Left colon (tissue), 2 donors: ENCODE data around the gene FOXP1. TPM values are rescaled to one million over a fixed set of nuclear protein-coding genes. Genes with fewer than 3 reads are reported as not detected.
A peak's percentile ranks its signal among the peaks of the same experiment; 100 is the strongest.

ENCODE experiments used
- ATAC-seq: fragments of 200-7000 bp; cut with Tn5 transposase; one replicate; pipeline ENCODE4 v1.9.1; 2020; ENCODE audit warnings: mild to moderate bottlenecking, moderate library complexity
- DNase-seq, 2 donors: peaks; one replicate each; pipeline ENCODE4 v3.0.0-alpha.2; 2020
- intact Hi-C, 2 donors: fragments of 100-400 bp; cut with DNase I in 1 of 2; cut with micrococcal nuclease in 1 of 2; formaldehyde crosslinking; loops; one replicate each; pipeline versions ENCODE4 v1.11.2 to v1.14.0; 2022; cut with DNase I, micrococcal nuclease
- total RNA-seq, 2 donors: library from RNA; stranded (reverse); fragmentation: NEBNext Ultra II Directional; extraction: Animal tissue kit (Norgen Biotek cat#: 25700); gene quantifications; one replicate each; pipeline ENCODE4 v1.2.1, GENCODE V29; 2021
- donor health status: DM: no; HTN: no; CAD: no.
- donor health status: DM: yes; HTN: yes; CAD: no.

FOXP1 gene
- total RNA-seq, 2 donors from 2014 or later = 131 to 135 TPM

DNA sequence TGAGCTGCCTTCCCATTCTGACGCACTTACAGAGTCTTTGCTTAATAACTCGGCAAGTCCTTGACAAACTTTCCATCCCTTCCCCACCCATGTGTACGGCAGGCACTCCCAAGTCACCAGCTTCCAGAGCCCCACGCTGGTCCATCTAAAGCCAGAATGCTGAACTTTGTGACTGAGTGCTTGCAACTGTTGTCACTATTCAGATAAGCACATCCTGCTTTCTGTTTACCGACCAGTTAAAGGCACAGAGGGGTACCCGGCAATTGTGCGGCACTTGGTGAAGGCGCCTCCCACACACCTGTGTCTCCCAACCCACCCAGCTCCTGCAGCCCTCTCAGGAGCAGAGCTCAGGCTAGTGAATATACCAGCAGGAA is 430.6 kb downstream of the FOXP1 start:
- DNase-seq (peak; percentile 66 to 77), ATAC-seq (peak; percentile 81)
- intact Hi-C loops = no loop called here

DNA sequence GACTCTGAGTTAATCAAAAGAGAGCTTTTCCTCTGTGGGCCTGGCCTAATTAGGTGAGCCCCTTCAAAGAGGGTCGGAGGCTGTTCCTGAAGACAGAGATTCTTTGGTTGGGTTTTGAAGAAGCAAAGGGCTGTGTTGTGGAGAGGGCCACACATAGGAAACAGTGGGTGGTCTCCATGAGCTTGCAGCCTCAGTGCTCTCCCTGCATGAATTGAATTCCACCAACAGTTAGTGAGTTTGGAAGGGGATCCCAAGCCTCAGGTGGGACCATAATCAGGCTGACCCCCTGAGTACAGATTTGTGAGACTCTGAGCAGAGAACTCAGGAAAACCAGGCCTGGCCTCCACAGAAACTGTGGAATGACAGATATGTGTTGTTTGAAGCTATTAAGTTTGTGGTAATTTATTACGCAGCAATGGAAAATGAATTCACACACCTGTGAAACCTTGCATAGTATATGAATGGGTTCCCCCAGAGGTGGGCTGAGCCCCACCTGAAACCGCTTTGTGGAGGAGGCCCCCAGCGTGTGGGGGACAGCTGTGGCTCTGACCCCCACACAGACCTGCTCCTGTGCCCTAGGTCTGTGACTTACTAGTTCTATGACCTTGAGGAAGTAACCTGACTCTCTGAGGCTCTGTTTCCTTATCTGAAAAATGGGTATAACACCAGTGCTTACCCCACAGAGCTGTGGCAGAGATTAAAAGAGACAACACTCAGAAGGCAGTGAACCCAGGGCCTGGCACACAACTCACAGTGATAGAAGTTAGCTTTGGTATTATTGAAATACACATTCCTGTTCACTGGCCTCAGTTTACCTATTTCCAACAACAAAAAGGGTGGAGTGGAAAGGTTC is 431.3 kb downstream of the FOXP1 start:
- no peak for ATAC-seq
- DNase-seq = no peak
- intact Hi-C loops = no loop called here

DNA sequence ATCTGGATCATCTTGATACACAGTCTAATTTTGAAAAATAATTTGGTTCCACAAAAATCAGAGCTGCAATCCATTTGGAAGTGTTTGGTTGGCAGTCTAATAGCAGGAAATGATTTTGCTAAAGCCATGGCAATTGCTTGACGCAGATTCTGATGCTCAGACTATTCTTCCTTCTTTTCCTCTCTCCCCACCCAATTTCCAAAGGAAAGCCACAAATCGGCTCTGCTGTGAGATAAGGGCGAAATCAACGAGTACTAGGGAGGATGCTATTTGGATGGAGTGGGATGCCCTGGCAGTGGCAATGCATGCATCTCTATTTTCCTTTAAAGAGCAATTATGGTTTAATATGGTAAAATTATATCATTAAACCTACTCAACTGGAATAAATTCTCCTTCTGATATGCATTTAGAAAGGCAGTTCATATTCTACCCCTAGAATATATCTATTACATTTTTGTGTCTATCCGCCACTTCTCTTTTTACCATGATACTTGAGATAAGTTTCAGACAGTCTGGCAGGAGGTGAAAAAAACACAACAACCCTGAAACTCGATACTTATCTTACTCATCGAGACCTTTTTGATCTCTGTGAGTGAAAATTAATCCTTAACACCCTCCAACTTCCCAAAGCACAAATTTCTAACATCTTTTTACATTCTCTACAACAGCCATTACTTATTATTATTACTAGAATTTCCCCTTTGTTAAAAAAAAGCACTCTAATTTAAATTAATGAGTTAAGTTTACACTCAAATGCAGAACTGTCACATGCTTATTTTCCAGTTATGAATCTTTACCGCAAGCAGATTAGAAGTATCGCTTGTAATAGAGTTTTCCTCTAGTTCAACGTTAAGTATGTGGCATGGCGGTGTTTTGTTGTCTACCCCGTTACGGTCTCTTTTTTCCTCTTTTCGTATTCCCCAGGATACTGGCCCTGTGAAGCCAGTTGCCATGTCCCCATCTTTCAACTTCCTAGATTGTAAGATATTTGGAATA is 433.3 kb downstream of the FOXP1 start:
- no peak for ATAC-seq
- intact Hi-C loops = no loop called here
- DNase-seq = no peak

DNA sequence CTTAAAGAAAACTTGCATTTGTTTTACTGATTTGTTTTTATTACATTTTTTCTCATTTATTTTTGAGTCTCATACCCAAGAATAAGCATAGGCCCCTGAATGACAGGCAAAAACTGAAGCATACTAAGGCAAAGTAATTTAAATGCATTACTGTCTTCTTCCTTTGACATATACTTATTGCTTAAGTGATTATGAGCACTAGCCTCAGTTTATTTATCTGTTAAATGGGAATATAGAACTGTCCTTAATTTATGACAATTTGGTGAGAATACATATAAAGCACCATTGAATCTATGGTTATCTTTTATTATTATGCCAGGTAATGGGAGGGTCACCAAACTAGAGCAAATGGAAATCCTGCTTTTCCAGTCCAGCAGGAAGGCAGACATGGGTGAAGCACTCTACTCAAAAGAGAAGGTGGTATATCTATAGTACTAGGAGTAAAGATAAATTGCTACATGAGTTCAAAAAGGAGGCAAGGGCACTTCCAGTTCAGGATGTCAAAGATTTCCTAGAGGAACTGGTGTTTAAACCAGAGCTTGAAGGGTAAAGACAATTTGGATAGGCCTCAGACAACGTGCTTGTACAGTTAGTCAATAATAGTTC is 435.0 kb downstream of the FOXP1 start:
- DNase-seq = no peak
- intact Hi-C loops = no loop called here

DNA sequence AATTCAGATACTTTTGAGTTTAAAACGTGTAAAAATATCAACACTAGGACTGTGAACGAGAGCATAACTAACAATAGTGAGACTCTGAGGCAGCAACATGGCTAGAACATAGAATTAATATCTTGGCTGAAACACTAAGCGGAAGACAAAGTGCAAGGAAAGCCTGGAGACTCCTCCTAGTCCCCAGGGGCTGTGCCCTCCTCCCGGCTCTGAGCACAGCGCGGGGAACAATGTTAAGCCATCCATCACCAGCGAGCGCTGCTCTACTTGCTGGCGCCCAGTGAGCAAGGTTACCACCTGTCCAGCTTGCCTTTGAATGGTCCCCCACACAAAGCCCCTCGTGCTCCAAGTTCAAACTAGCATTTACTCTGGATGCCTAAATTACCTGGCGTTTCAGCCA is 436.9 kb downstream of the FOXP1 start:
- intact Hi-C loops = no loop called here
- no peak for ATAC-seq
- no peak for DNase-seq

More for the DNA sequence above, 435.0 kb downstream of the FOXP1 start:
- ATAC-seq = no peak

DNA sequence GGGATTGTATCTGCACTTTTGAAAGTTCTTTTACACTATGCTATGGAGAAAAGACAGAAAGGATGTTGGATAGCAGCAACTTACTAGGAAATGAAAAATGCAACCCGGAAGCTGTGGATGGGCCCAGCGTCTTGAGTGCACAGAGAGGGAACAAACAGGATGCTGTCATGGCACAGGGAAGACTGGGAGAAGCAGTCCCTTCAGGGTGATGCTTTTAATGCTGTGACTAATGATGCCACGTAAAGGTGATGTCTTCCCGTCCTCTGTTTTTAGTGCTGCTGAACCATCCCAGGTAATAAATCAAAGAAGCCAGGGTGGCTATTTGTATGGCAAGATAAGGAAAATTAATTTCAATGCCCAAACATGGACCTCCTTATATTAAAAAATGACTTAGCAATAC is 437.6 kb downstream of the FOXP1 start:
- no peak for ATAC-seq
- DNase-seq = no peak
- intact Hi-C loops = no loop called here

DNA sequence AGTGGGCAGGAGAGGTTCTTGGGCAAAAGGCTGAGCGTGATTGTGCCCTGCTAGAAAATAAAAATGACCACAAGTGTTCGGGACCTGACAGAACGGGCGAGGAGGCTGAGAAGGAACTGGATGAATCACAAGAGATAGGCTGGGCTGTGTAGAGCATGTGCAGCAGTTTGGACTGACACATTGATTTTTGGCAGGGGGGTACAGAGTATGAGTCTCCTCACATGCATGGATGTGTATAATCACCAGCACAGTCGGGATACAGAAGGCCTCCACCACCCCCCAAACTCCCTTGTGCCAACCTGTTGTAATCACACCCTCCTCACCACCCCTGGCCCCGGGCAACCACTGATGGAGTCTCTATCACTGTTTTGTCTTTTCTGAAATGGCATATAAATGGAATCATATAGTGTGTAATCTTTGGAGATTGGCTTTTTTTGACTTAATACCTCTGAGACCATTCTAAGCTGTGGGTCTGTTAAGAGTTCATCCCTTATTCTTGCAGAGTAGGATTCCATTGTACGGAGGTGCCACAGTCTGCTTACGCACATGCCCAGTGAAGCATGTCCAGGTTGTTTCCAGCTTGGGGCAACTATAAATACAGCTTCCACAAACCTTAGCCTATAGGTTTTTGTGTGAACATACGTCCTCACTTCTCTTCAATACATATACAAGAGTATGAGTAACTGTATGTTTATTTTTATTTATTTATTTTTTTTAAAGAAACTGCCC is 438.8 kb downstream of the FOXP1 start:
- intact Hi-C loops = no loop called here
- DNase-seq (no peak), ATAC-seq (no peak)

DNA sequence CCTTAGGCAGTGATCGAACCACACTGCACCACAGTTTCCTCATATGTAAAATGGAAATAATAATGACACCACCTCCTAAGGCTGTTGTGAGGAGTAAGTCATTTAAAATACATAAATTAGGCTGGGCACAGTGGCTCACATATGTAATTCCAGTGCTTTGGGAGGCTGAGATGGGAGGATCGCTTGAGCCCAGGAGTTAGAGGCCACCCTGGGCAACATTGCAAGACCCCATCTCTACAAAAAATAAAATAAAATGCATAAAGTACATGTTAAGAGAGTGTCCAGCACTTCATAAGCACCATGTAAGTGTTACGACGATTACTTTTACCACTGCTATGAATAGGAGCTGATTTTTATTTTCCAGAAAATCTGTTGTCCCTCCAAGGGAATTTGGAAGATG is 440.0 kb downstream of the FOXP1 start:
- DNase-seq (no peak), ATAC-seq (no peak)
- intact Hi-C loops = no loop called here

DNA sequence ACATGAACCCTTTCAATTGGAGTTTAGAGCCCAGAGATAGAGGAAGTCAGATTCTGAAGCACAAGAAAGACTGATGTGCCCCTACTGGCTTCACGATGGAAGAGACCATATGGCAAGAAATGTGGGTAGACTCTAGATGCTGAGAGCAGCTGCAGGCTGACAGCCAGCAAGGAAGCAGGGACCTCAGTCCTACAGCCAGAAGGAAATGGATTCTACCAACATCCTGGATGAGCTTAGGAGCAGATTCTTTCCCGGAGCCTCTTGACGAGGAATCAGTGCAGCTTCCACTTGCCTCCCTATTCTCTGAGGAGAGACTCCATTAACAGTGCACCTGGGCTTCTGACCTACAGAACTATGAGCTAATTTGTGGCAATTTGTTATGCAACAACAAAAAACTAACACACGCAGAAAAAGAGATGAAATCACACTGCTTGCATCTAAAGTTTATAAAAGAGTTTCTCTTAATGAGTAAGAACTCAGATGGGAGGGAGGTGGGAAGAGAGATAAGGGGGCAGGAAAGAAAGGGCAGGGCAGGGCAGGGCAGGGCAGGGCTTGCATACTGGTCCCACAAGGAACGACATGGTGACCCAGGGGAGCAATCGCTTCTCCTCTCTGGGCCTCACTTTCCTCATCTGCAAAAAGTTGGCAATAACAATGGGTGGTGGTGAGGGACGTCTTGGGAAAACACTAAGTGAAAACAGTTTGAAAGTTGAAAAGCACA is 440.9 kb downstream of the FOXP1 start:
- DNase-seq (no peak), ATAC-seq (peak; percentile 77)
- intact Hi-C loops = no loop called here

DNA sequence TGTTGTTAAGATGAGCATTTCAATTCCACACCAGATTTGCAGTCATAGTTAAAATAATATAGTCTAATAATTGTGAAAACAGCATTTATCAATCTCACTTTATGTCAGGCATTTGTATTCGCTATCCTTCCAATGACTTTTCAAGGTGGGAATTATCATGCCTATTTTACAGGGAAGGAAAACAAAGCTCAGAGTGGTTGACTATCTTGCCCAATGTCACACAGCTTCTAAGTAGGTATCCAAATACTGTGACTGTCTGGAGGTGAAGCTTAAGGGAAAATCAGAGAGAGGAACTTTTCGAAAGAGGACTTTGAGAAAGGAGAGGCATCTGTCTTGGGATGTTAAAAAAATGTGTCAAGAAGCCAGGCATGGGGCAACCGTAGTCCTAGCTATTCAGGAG is 443.1 kb downstream of the FOXP1 start:
- intact Hi-C loops = no loop called here
- no peak for ATAC-seq
- DNase-seq = no peak

DNA sequence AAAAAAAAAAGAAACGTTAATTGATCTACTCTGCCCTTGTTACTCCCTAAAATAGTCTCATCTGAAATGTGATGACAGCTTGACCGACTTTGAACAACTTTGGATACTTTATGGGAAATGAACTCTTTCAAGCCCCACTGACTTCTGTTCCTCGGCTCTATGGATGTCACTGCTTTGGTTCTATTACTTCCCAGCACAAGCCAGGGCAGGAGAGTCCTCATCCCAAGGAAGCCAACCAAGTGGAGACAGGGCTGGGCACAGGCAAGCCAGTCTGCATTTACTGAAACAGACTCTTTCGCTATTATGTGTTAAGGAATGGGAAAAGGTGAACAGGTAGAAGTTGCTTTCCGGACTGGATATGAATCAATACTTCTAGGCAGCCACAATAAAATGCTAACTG is 444.0 kb downstream of the FOXP1 start:
- intact Hi-C loops = loop anchor here in 1 of 2 donors (10.0 kb wide), 1 partner anchor 105 kb away; no protein-coding TSS in a partner anchor
- ATAC-seq (no peak), DNase-seq (no peak)

DNA sequence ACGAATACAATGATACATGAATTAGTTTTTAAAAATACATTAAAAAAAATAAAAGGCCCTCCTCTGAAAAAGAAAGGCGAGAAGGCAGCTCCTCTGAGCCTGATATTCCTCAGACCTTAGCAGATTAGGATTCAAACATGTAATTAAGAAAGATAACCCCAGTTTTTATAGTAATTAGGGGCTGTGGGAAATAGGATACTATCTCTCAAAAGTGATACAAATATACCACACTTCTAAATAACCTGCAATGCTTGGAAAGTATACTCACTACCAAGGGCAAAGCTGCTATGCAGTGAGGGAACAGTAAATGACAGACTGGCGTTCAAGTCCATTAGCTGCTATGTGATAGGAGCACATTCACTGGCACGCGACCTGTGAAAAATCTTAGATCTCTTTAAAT is 445.1 kb downstream of the FOXP1 start:
- intact Hi-C loops = loop anchor here in 1 of 2 donors (10.0 kb wide), 1 partner anchor 106 kb away; no protein-coding TSS in a partner anchor
- DNase-seq (no peak), ATAC-seq (no peak)

DNA sequence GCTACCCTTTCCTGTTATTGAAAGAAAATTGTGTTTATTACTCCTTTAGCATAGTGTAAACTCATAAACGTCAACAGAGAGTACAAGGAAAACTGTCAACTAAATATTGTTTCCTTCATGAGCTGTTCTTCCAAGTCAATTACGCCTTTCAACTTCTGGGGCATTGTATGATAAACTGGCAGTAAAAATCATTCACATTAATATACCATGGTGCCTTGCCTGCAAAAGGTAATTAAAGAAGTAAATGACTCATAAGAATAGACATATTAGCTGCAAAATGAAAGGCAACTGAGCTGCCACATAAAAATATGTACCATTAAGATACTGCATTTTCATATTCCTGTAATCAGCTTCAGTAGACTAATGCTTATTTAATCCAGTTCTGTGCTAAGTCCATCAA is 447.3 kb downstream of the FOXP1 start:
- intact Hi-C loops = loop anchor here in 1 of 2 donors (10.0 kb wide), 1 partner anchor 109 kb away; no protein-coding TSS in a partner anchor

DNA sequence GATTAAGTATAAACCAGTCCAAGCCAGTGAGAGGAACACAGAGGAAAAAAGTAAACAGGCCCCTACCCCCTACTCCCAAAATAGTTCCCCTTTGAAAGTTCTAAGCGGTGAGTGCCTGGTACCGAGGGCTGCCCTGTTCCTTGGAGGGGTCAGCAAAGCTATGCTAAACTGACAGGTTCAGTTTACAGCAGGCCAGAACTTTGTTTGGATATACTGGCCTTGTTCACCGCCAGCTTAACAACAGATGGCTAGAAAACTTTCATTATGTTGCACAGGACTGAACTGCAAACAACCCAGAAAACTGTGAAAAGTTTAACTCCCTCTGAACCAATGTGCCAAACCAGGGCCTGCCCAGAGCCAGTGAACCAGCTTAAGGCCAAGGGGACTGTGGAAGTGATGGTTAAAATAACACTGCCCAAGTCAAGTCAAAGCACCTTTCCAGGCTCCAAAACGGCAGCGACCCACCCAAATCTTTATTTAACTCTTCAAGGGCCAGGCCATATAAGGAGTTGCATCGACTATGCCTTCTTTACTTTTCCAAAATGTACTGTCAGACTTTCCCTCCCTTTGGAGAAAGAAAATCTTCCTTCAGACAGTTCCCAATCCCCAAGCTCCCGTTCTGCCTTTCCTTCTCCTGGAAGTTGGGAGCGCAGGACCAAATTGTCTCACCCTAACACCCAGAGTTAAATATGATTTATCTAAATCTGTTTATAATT is 448.0 kb downstream of the FOXP1 start:
- ATAC-seq = peak; percentile 22
- intact Hi-C loops = loop anchor here in 1 of 2 donors (10.0 kb wide), 1 partner anchor 109 kb away; no protein-coding TSS in a partner anchor
- DNase-seq = no peak

More for the DNA sequence above, 447.3 kb downstream of the FOXP1 start:
- DNase-seq (no peak), ATAC-seq (peak; percentile 14)

DNA sequence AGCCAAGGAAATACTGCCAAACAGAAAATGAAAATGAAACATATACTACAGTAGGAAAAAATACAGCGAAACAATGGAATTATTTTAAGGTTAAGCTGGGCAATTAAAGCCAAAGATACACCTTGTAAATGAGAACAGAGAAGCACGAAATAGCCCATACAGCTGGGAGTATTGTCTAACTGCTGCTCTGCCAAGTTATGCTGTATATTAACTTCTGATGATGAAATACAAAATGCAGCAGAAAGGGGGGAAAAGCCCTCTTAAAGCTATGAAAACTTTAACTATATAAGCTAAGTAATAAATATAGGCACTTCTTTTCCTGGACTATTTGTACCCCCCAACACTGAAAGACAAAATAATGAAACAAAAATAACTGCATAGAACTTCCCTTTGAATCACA is 449.0 kb downstream of the FOXP1 start:
- DNase-seq (no peak), ATAC-seq (peak; percentile 31)
- intact Hi-C loops = loop anchor here in 1 of 2 donors (10.0 kb wide), 1 partner anchor 110 kb away; no protein-coding TSS in a partner anchor

DNA sequence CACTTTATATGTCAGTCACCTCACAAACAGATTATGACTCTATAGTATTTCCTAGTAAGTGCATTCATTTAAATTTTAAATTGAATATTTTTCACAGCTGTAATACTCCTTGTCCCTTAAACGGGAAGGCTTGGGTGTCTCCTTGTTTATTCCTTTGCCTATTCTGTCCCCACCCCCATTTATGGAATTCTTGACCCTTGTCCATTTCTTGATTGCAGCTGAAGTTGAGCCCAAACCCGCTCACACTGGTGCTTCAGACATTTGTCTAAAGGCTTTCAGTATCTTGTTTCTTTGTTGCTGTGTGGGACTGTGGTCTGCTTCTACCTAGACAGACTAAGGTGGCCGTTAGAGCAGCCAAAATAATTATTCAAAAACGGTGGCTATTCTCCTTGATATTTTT is 449.7 kb downstream of the FOXP1 start:
- DNase-seq (no peak), ATAC-seq (peak; percentile 39)
- intact Hi-C loops = loop anchor here in 1 of 2 donors (10.0 kb wide), 1 partner anchor 111 kb away; no protein-coding TSS in a partner anchor
